Cardiac septum (tissue), 1 donor: ENCODE results near the gene CLSTN1. TPM values are rescaled to one million over a fixed set of nuclear protein-coding genes. Genes with fewer than 3 reads are reported as not detected.

Source experiments
- DNase-seq: peaks from one replicate; pipeline ENCODE4 v3.0.0-alpha.2; 2020; ENCODE audit warnings: low spot score
- intact Hi-C: fragments of 100-400 bp; cut with DNase I; formaldehyde crosslinking; loops from one replicate; pipeline ENCODE4 v1.14.0; 2022
- long read RNA-seq: library from polyadenylated mRNA; unstranded; transcript quantifications from one replicate; pipeline ENCODE4 v2.0.0, GENCODE V29; 2021
- total RNA-seq: library from RNA; stranded (reverse); fragmentation: NEBNext Ultra II Directional; extraction: Animal tissue kit (Norgen Biotek cat#: 25700); gene quantifications from one replicate; pipeline ENCODE4 v1.2.1, GENCODE V29; 2021
- donor health status: DM: no; HTN: no; CAD: no.

The CLSTN1 gene
- 59.1 TPM for total RNA-seq
- long read RNA-seq, full-length matches to known transcripts: 18 of 71 reads
- long read RNA-seq, partial matches to known transcripts: 38 of 71 reads
- long read RNA-seq, other reads (novel, unspliced or antisense): 15 of 71 reads

- intact Hi-C loops: loop anchor here (10.0 kb wide), 1 partner anchor 871 kb away; no protein-coding TSS in a partner anchor
- peak; percentile 92 for DNase-seq
These were observed at the start of gene CLSTN1 for GRCh38 chr1:9823943-9824701. TSS of gene CLSTN1 (minus strand) at chr1:9823965. CDS start at chr1:9823733, 232 bp downstream.

GRCh38 chr1:9873385-9873784, 49.6 kb upstream of the CLSTN1 start:
- DNase-seq: no peak
- intact Hi-C loops: loop anchor here (10.0 kb wide), 1 partner anchor 551 kb away; no protein-coding TSS in a partner anchor

- intact Hi-C loops: loop anchor here (10.0 kb wide), 1 partner anchor 552 kb away; no protein-coding TSS in a partner anchor
These were observed 48.8 kb upstream of the CLSTN1 start for GRCh38 chr1:9872430-9873165.

GRCh38 chr1:9871707-9872425, 48.1 kb upstream of the CLSTN1 start:
- no peak for DNase-seq
- intact Hi-C loops: loop anchor here (10.0 kb wide), 1 partner anchor 553 kb away; no protein-coding TSS in a partner anchor

More at GRCh38 chr1:9872430-9873165, 48.8 kb upstream of the CLSTN1 start:
- DNase-seq: no peak

- no peak for DNase-seq
- intact Hi-C loops: loop anchor here (10.0 kb wide), 1 partner anchor 554 kb away; no protein-coding TSS in a partner anchor
These were observed 47.3 kb upstream of the CLSTN1 start for GRCh38 chr1:9871021-9871420.

- DNase-seq: no peak
- intact Hi-C loops: loop anchor here (10.0 kb wide), 1 partner anchor 554 kb away; no protein-coding TSS in a partner anchor
These were observed 46.8 kb upstream of the CLSTN1 start for GRCh38 chr1:9870572-9870971.

- intact Hi-C loops: loop anchor here (5.0 to 10.0 kb wide), 2 partner anchors 148 to 555 kb away; no protein-coding TSS in a partner anchor
- no peak for DNase-seq
These were observed 46.1 kb upstream of the CLSTN1 start for GRCh38 chr1:9869831-9870251.

GRCh38 chr1:9868244-9868590, 44.5 kb upstream of the CLSTN1 start:
- DNase-seq: no peak
- intact Hi-C loops: loop anchor here (5.0 kb wide), 1 partner anchor 146 kb away; no protein-coding TSS in a partner anchor

GRCh38 chr1:9867408-9868243, 43.9 kb upstream of the CLSTN1 start:
- intact Hi-C loops: loop anchor here (1.0 to 5.0 kb wide), 3 partner anchors 83 to 240 kb away; no protein-coding TSS in a partner anchor
- DNase-seq: peak; percentile 92

- intact Hi-C loops: loop anchor here (1.0 to 5.0 kb wide), 3 partner anchors 83 to 240 kb away; no protein-coding TSS in a partner anchor
- no peak for DNase-seq
These were observed 43.1 kb upstream of the CLSTN1 start for GRCh38 chr1:9866836-9867235.

- DNase-seq: no peak
- intact Hi-C loops: loop anchor here (5.0 kb wide), 1 partner anchor 143 kb away; no protein-coding TSS in a partner anchor
These were observed 42.0 kb upstream of the CLSTN1 start for GRCh38 chr1:9865724-9866123.

GRCh38 chr1:9863371-9863770, 39.6 kb upstream of the CLSTN1 start:
- intact Hi-C loops: no loop called here
- no peak for DNase-seq

GRCh38 chr1:9861360-9861759, 37.6 kb upstream of the CLSTN1 start:
- intact Hi-C loops: no loop called here

GRCh38 chr1:9860887-9861286, 37.1 kb upstream of the CLSTN1 start:
- DNase-seq: no peak
- intact Hi-C loops: no loop called here

More at GRCh38 chr1:9861360-9861759, 37.6 kb upstream of the CLSTN1 start:
- no peak for DNase-seq

GRCh38 chr1:9859281-9860014, 35.7 kb upstream of the CLSTN1 start:
- intact Hi-C loops: no loop called here
- DNase-seq: no peak

GRCh38 chr1:9858293-9859035, 34.7 kb upstream of the CLSTN1 start:
- intact Hi-C loops: no loop called here
- no peak for DNase-seq

GRCh38 chr1:9855186-9855585, 31.4 kb upstream of the CLSTN1 start:
- intact Hi-C loops: no loop called here
- no peak for DNase-seq
